OCI-LY1 (cell line): ENCODE measurements around the gene CXCR6.

Experiments
- H2AFZ ChIP-seq: fragments of 200-600 bp; sonication (generic), shearing (Covaris generic); 2 replicates; pipeline ENCODE4 v1.6.0; 2014; ENCODE audit warnings: antibody characterized with exemption, mild to moderate bottlenecking, low read length
- H3F3A ChIP-seq: fragments of 200-600 bp; sonication (generic), shearing (Covaris generic); 2 replicates; pipeline ENCODE4 v1.6.0; 2014; ENCODE audit warnings: mild to moderate bottlenecking, antibody characterized with exemption, low read length, moderate library complexity; ENCODE audit not compliant: insufficient read depth
- H3K27ac ChIP-seq: fragments of 200-600 bp; sonication (generic); 2 replicates; pipeline ENCODE4 v1.5.1; 2014; ENCODE audit warnings: low read length, mixed run types, mild to moderate bottlenecking, low read depth; ENCODE audit not compliant: poor library complexity, severe bottlenecking
- H3K27me3 ChIP-seq: fragments of 200-600 bp; sonication (generic); 2 replicates; pipeline ENCODE4 v1.6.0; 2014; ENCODE audit warnings: antibody characterized with exemption, mild to moderate bottlenecking, low read length, moderate library complexity; ENCODE audit not compliant: insufficient read depth
- H3K36me3 ChIP-seq: fragments of 200-600 bp; sonication (generic); 2 replicates; pipeline ENCODE4 v1.6.1; 2014; ENCODE audit warnings: mild to moderate bottlenecking, antibody characterized with exemption, low read length, moderate library complexity, mixed read lengths; ENCODE audit not compliant: insufficient read depth
- H3K4me1 ChIP-seq: fragments of 200-600 bp; sonication (generic); 2 replicates; pipeline ENCODE4 v1.5.1; 2014; ENCODE audit warnings: mild to moderate bottlenecking, low read length, moderate library complexity; ENCODE audit not compliant: insufficient read depth, severe bottlenecking
- H3K4me2 ChIP-seq: fragments of 200-600 bp; sonication (generic), shearing (Covaris generic); 2 replicates; pipeline ENCODE4 v1.6.1; 2014; ENCODE audit warnings: low read length
- H3K4me3 ChIP-seq: fragments of 200-600 bp; sonication (generic); 2 replicates; pipeline ENCODE4 v1.5.1; 2014; ENCODE audit warnings: low read length, low read depth, mild to moderate bottlenecking, mixed read lengths; ENCODE audit not compliant: poor library complexity, severe bottlenecking
- H3K79me2 ChIP-seq: fragments of 200-600 bp; shearing (Covaris generic); 2 replicates; pipeline ENCODE4 v1.6.1; 2016; ENCODE audit warnings: mixed run types, low read length, mixed read lengths; ENCODE audit not compliant: insufficient read depth
- H3K9ac ChIP-seq: fragments of 200-600 bp; sonication (generic), shearing (Covaris generic); 2 replicates; pipeline ENCODE4 v1.6.1; 2014; ENCODE audit warnings: mild to moderate bottlenecking, low read length, mixed read lengths
- H3K9me2 ChIP-seq: fragments of 200-600 bp; sonication (generic), shearing (Covaris generic); 2 replicates; pipeline ENCODE4 v1.6.1; 2014; ENCODE audit warnings: low read depth, mild to moderate bottlenecking, low read length, mixed read lengths
- H3K9me3 ChIP-seq: fragments of 200-600 bp; shearing (Covaris generic); 2 replicates; pipeline ENCODE4 v1.6.1; 2014; ENCODE audit warnings: low read length, mixed read lengths
- H4K20me1 ChIP-seq: fragments of 200-600 bp; sonication (generic), shearing (Covaris generic); 2 replicates; pipeline ENCODE4 v1.6.0; 2016; ENCODE audit warnings: mild to moderate bottlenecking, low read length; ENCODE audit not compliant: insufficient read depth
- CTCF ChIP-seq: fragments of 200-600 bp; sonication (generic), shearing (Covaris generic); IDR thresholded peaks from 2 replicates; pipeline ENCODE4 v1.5.1; 2017; ENCODE audit warnings: mild to moderate bottlenecking, antibody characterized with exemption, low read length, moderate library complexity, mixed read lengths
- EZH2 ChIP-seq: fragments of 200-600 bp; sonication (generic), shearing (Covaris generic); IDR thresholded peaks from 2 replicates; pipeline ENCODE4 v1.8.0; 2017; ENCODE audit warnings: borderline replicate concordance, mixed run types, mild to moderate bottlenecking, antibody characterized with exemption, low read length, moderate library complexity, mixed read lengths

Gene CXCR6

GRCh38 chr3:45944830-45945620 lies 1.8 kb downstream of the CXCR6 start:
- Histone ChIP-seq H3K9me3 (no peaks in the 10 kb centered on the region), H2AFZ (no peak overlapping the region), H3K9ac (no peak overlapping the region), H3K4me1 (no peaks in the 10 kb centered on the region), H3F3A (no peaks in the 10 kb centered on the region), H3K9me2 (no peaks in the 10 kb centered on the region), H3K79me2 (no peaks in the 10 kb centered on the region), H3K27ac (no peak overlapping the region), H3K4me2 (no peak overlapping the region), H3K36me3 (peaks cover 48% of the 10 kb centered on the region), H3K4me3 (no peak overlapping the region), H4K20me1 (no peaks in the 10 kb centered on the region), H3K27me3 (no peaks in the 10 kb centered on the region)
- TF ChIP-seq EZH2 = no peak
- no peak for TF ChIP-seq CTCF

GRCh38 chr3:45946307-45946706 lies 3.0 kb downstream of the CXCR6 start:
- H3F3A ChIP-seq = no peaks in the 10 kb centered on the region
- no peaks in the 10 kb centered on the region for H3K79me2 ChIP-seq
- peaks cover 61% of the 10 kb centered on the region for H3K36me3 ChIP-seq
- H3K9me3 ChIP-seq = no peaks in the 10 kb centered on the region
- H3K9me2 ChIP-seq = no peaks in the 10 kb centered on the region
- H3K4me2 ChIP-seq = no peak overlapping the region
- no peak overlapping the region for H3K4me3 ChIP-seq
- TF ChIP-seq CTCF (no peak), EZH2 (no peak)
- H4K20me1 ChIP-seq = no peaks in the 10 kb centered on the region
- no peaks in the 10 kb centered on the region for H3K27me3 ChIP-seq
- H2AFZ ChIP-seq = no peak overlapping the region
- no peaks in the 10 kb centered on the region for H3K4me1 ChIP-seq
- no peak overlapping the region for H3K27ac ChIP-seq
- H3K9ac ChIP-seq = no peak overlapping the region

- Histone ChIP-seq H3K27ac (no peak overlapping the region), H3K9me2 (no peaks in the 10 kb centered on the region), H2AFZ (no peak overlapping the region), H3K4me2 (no peak overlapping the region), H3F3A (no peaks in the 10 kb centered on the region), H3K36me3 (peaks cover 67% of the 10 kb centered on the region), H3K4me3 (no peak overlapping the region), H3K79me2 (no peaks in the 10 kb centered on the region), H3K9ac (no peak overlapping the region), H4K20me1 (no peaks in the 10 kb centered on the region), H3K9me3 (no peaks in the 10 kb centered on the region), H3K4me1 (no peaks in the 10 kb centered on the region), H3K27me3 (no peaks in the 10 kb centered on the region)
- no peak for TF ChIP-seq EZH2
These were observed 3.6 kb downstream of the CXCR6 start for GRCh38 chr3:45946875-45947274.

GRCh38 chr3:45947361-45947760 lies 4.1 kb downstream of the CXCR6 start:
- H3F3A ChIP-seq = no peaks in the 10 kb centered on the region
- no peaks in the 10 kb centered on the region for H3K27me3 ChIP-seq
- TF ChIP-seq CTCF (no peak), EZH2 (no peak)
- no peaks in the 10 kb centered on the region for H3K4me1 ChIP-seq
- no peak overlapping the region for H3K4me2 ChIP-seq
- H3K27ac ChIP-seq = no peak overlapping the region
- peaks cover 71% of the 10 kb centered on the region for H3K36me3 ChIP-seq
- no peaks in the 10 kb centered on the region for H3K9me3 ChIP-seq
- no peak overlapping the region for H3K9ac ChIP-seq
- H3K9me2 ChIP-seq = no peaks in the 10 kb centered on the region
- H4K20me1 ChIP-seq = no peaks in the 10 kb centered on the region
- no peak overlapping the region for H3K4me3 ChIP-seq
- H3K79me2 ChIP-seq = no peaks in the 10 kb centered on the region
- H2AFZ ChIP-seq = no peak overlapping the region
